ENCODE measurements around the gene C3orf49.

C3orf49 gene

DNA sequence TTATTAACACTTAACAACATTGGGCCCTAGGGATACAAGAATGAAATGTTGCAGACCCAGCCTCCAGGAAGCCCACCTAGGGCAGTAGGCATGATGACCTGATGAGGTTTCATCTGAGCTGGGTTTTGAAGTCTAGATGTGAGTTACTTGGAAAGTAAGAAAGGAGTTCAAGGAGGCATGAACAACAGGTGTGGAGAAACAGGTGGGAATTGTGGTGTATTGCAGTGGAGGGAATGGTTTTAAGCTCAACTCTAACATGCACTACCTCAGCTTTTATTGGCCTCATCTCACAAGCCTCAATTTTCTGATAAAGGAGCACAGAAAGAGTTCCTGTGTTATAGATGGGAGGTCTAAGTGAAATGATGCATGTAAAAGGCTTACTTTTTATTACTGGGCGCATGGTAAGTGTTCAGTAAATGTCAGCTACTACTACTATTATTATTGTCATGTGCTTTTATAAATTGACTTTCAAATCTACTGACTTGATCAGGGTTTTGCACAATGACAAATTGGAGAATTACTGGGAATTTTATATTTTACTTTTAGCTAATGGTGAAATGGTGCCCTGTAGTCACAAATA lies 73.8 kb downstream of the C3orf49 start:
- DNase-seq = no peak

DNA sequence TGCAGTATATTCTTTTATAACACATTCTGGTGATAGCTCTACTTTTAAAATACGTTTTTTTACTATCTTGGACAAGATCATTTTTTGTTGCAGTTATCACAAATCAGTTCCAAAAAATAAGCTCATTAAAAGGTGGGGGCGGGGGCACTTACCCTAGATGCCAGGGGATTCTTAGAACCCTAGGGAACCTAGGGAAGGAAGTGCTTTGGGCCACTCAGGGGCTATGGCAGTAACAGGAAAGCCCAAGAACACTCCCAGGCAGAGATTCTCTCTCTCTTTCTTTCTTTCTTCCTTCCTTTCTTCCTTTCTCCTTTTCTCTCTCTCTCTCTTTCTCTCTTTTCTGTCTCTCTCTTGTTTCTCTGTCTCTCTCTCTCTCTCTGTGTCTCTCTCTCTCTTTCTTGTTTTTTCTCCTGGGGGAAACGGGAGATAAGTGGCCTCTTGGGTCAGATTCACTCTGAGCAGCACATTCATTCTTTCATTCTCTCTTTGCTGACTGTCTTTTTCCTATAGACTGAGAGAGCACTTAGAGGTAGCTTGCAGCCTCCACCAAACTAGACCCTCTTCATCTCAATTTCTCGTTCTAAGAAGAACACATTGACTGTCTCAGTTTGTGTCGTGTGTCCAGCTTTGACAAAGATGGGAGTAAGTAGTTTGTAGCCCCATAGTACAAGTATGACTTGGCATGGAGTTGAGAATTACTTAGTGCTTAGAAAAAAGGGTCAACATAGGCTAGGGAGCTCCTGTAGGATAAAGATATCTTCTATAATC lies 76.5 kb downstream of the C3orf49 start:
- no peak for DNase-seq

- no peak for DNase-seq
These were observed 77.4 kb downstream of the C3orf49 start for GRCh38 chr3:63896332-63897030.

All from T-helper 9 cell (primary cell).